IMR-90 (cell line): ENCODE results near the gene ANAPC7. TPM values are rescaled to one million over a fixed set of nuclear protein-coding genes. Genes with fewer than 3 reads are reported as not detected.

Experiments used
- ATAC-seq: fragments of 200-7000 bp; cut with Tn5 transposase; 2 replicates; pipeline ENCODE4 v1.9.1; 2020; ENCODE audit warnings: low read depth, mild to moderate bottlenecking, moderate library complexity
- BruUV-seq: library from RNA; stranded (reverse); fragments of 400-500 nt; replicated peaks from 2 replicates; lab custom pipeline; 2021; lab: Mats Ljungman, UMichigan
- CTCF ChIA-PET: fragments of 300-600 bp; formaldehyde crosslinking; extraction: SDS; loops from one replicate; lab custom pipeline; 2021; ENCODE audit warnings: antibody characterized with exemption; lab: Yijun Ruan, JAX
- POLR2A ChIA-PET: fragments of 300-600 bp; sonication (Branson Sonifier 250); formaldehyde crosslinking; loops from one replicate; lab custom pipeline; 2022; ENCODE audit warnings: antibody characterized with exemption; ENCODE audit not compliant: unreplicated experiment; lab: Charles Lee
- DNase-seq: peaks from one replicate; pipeline ENCODE4 v3.0.0; 2013
- H2AFZ ChIP-seq: replicated peaks from 2 replicates; pipeline ENCODE3; 2013; ENCODE audit warnings: low read length, mild to moderate bottlenecking; ENCODE audit not compliant: poor library complexity
- H2AK5ac ChIP-seq: 2 replicates; pipeline ENCODE4 v1.6.1; 2013; ENCODE audit warnings: low read depth, low read length, inconsistent platforms
- H2AK9ac ChIP-seq: replicated peaks from 2 replicates; pipeline ENCODE3; 2013; ENCODE audit warnings: mild to moderate bottlenecking, low read depth, low read length, moderate library complexity; ENCODE audit not compliant: poor library complexity
- H2BK120ac ChIP-seq: 2 replicates; pipeline ENCODE4 v1.6.1; 2013; ENCODE audit warnings: low read depth, low read length, inconsistent platforms
- H2BK15ac ChIP-seq: 3 replicates; pipeline ENCODE4 v1.6.1; 2013; ENCODE audit warnings: low read depth, low read length, inconsistent platforms
- H2BK20ac ChIP-seq: 2 replicates; pipeline ENCODE4 v1.6.1; 2013; ENCODE audit warnings: low read depth, mild to moderate bottlenecking, inconsistent platforms, low read length, moderate library complexity
- H2BK5ac ChIP-seq: 2 replicates; pipeline ENCODE4 v1.6.1; 2013; ENCODE audit warnings: mild to moderate bottlenecking, low read depth, low read length, inconsistent platforms; ENCODE audit not compliant: poor library complexity, severe bottlenecking
- H3K14ac ChIP-seq: replicated peaks from 2 replicates; pipeline ENCODE4 v1.6.1; 2013; ENCODE audit warnings: low read depth, low read length, inconsistent platforms
- H3K18ac ChIP-seq: 2 replicates; pipeline ENCODE4 v1.6.1; 2013; ENCODE audit warnings: low read depth, low read length, control low read depth
- H3K23ac ChIP-seq: 2 replicates; pipeline ENCODE4 v1.6.1; 2013; ENCODE audit warnings: low read depth, low read length, inconsistent platforms
- H3K27ac ChIP-seq: 2 replicates; pipeline ENCODE4 v1.5.1; 2013; ENCODE audit warnings: mild to moderate bottlenecking, control low read depth, low read length; ENCODE audit not compliant: insufficient read depth
- H3K27me3 ChIP-seq: 2 replicates; pipeline ENCODE4 v1.6.1; 2013; ENCODE audit warnings: low read length; ENCODE audit not compliant: control insufficient read depth, insufficient read depth
- H3K36me3 ChIP-seq: 2 replicates; pipeline ENCODE4 v1.6.1; 2013; ENCODE audit warnings: low read length, mixed read lengths; ENCODE audit not compliant: control insufficient read depth, insufficient read depth
- H3K4ac ChIP-seq: 2 replicates; pipeline ENCODE4 v1.6.1; 2013; ENCODE audit warnings: low read depth, low read length, inconsistent platforms
- H3K4me1 ChIP-seq: 2 replicates; pipeline ENCODE4 v1.6.1; 2013; ENCODE audit warnings: low read length, mixed read lengths; ENCODE audit not compliant: control insufficient read depth, insufficient read depth
- H3K4me2 ChIP-seq: 2 replicates; pipeline ENCODE4 v1.6.1; 2013; ENCODE audit warnings: low read depth, mild to moderate bottlenecking, control low read depth, low read length, moderate library complexity
- H3K4me3 ChIP-seq: 2 replicates; pipeline ENCODE4 v1.5.1; 2013; ENCODE audit warnings: low read depth, mild to moderate bottlenecking, control low read depth, low read length, moderate library complexity; ENCODE audit not compliant: insufficient read depth
- H3K56ac ChIP-seq: 2 replicates; pipeline ENCODE4 v1.6.1; 2013; ENCODE audit warnings: low read length, inconsistent platforms; ENCODE audit not compliant: insufficient read depth; ENCODE audit errors: extremely low read depth
- H3K79me1 ChIP-seq, 2 experiments: 2 replicates each; pipeline ENCODE4 v1.6.1; 2013; ENCODE audit warnings: low read length in 2 of 2, inconsistent platforms in 1 of 2, low read depth in 1 of 2
- H3K9ac ChIP-seq: 2 replicates; pipeline ENCODE4 v1.6.1; 2013; ENCODE audit warnings: low read depth, low read length, control low read depth
- H3K9me1 ChIP-seq: 2 replicates; pipeline ENCODE4 v1.6.1; 2013; ENCODE audit warnings: low read length, inconsistent platforms; ENCODE audit not compliant: insufficient read depth
- H3K9me3 ChIP-seq: 2 replicates; pipeline ENCODE4 v1.6.1; 2013; ENCODE audit warnings: low read length; ENCODE audit not compliant: control insufficient read depth, insufficient read depth
- H4K20me1 ChIP-seq: 2 replicates; pipeline ENCODE4 v1.6.1; 2013; ENCODE audit warnings: low read length, inconsistent platforms; ENCODE audit not compliant: insufficient read depth
- H4K5ac ChIP-seq: 2 replicates; pipeline ENCODE4 v1.6.1; 2013; ENCODE audit warnings: mild to moderate bottlenecking, low read depth, low read length, control low read depth
- H4K8ac ChIP-seq, 2 experiments: 2 replicates each; pipeline ENCODE4 v1.6.1; 2013; ENCODE audit warnings: low read depth in 2 of 2, low read length in 2 of 2, control low read depth in 1 of 2, inconsistent platforms in 1 of 2
- H4K91ac ChIP-seq: 2 replicates; pipeline ENCODE4 v1.6.1; 2013; ENCODE audit warnings: low read depth, low read length, inconsistent platforms; ENCODE audit not compliant: insufficient read depth
- NFE2L2 ChIP-seq: fragments of 150-350 bp; IDR thresholded peaks from 2 replicates; pipeline ENCODE4 v1.6.1; 2016; ENCODE audit warnings: low read depth, mild to moderate bottlenecking, low read length
- RCOR1 ChIP-seq: IDR thresholded peaks from 2 replicates; pipeline ENCODE4 v1.6.1; 2012; ENCODE audit warnings: mild to moderate bottlenecking, low read length, improper control_type of control experiment; ENCODE audit not compliant: insufficient replicate concordance
- WGBS, 2 experiments: methylation state at CpG; one replicate each; pipeline versions ENCODE4 v1.1.5 to v1.1.7; 2013; ENCODE audit warnings: missing lambda C conversion rate in 2 of 2; ENCODE audit not compliant: insufficient read length in 1 of 2; ENCODE audit errors: extremely low coverage in 2 of 2; 5-methylcytosine and 5-hydroxymethylcytosine counted together
- dilution Hi-C: fragments of 300-500 bp; cut with HindIII; formaldehyde crosslinking; loops from one replicate; pipeline ENCODE4 v1.14.3; 2018; ENCODE audit warnings: low sequenced_read_pairs; ENCODE audit not compliant: unreplicated experiment
- in situ Hi-C: fragments of 300-500 bp; cut with MboI; formaldehyde crosslinking; loops from 3 replicates; pipeline ENCODE4 v1.14.3; 2019; ENCODE audit warnings: low sequenced_read_pairs, inconsistent platforms, mixed read lengths
- intact Hi-C: fragments of 100-400 bp; cut with micrococcal nuclease; formaldehyde crosslinking; loops from 2 replicates; pipeline ENCODE4 v1.10.0; 2022
- polyA plus RNA-seq, 3 experiments: library from polyadenylated mRNA; depleted of rRNA; stranded (reverse); fragments of >200 nt; gene quantifications; 2 replicates each; pipeline ENCODE4 v1.2.3, GENCODE V29; 2012; ENCODE audit warnings: low replicate concordance in 1 of 3
- total RNA-seq: library from RNA; depleted of rRNA; stranded (reverse); fragments of >200 nt; gene quantifications from 2 replicates; pipeline ENCODE4 v1.2.3, GENCODE V29; 2012

ANAPC7 gene
- total and polyA plus RNA-seq, 2 of the 4 experiments (the other 2 are of a cell fraction) = 46.4 to 57.9 TPM

DNA sequence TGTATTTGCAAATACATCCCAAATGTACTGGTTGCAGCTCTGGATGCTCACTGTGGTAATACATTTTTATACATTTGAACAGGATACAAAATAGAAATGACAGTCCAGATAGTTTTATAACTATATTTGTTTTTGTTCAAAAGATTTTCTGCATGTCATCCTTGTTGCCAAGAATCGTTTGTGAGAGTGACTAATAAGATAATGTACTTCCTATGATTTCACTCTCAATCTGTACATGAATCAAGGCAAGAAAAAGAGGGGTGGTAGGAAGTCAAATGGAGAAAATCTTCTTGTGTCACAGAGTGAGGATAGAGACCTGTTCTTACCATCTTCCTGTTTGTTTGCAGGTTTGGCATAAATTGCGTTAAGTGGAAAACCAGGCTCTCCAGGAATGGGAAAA is 32.7 kb upstream of the ANAPC7 start:
- H3K9ac ChIP-seq = no peak overlapping the region
- H3K27ac ChIP-seq = no peak overlapping the region; the same call in 1 of the 2 replicates
- peak overlapping the region; percentile 26 for H2BK5ac ChIP-seq
- no CpG with 5 or more reads among the region's 2 CpGs for WGBS, 2 experiments
- no peaks in the 10 kb centered on the region for H3K27me3 ChIP-seq
- ChIA-PET POLR2A (no interaction called here), CTCF (no interaction called here)
- H3K4me2 ChIP-seq = no peak overlapping the region
- H3K9me1 ChIP-seq = no peaks in the 10 kb centered on the region
- H4K91ac ChIP-seq = no peak overlapping the region
- H2BK120ac ChIP-seq = no peak overlapping the region
- H3K18ac ChIP-seq = no peak overlapping the region
- H3K4ac ChIP-seq = no peak overlapping the region
- no peak overlapping the region for H3K23ac ChIP-seq
- DNase-seq (peak; percentile 64), ATAC-seq (no peak)
- H2AFZ ChIP-seq = no peak overlapping the region
- H4K20me1 ChIP-seq = no peaks in the 10 kb centered on the region; the same call in 1 of the 2 replicates
- H2AK5ac ChIP-seq = no peak overlapping the region
- H2BK20ac ChIP-seq = no peak overlapping the region
- peaks cover 48% of the 10 kb centered on the region for H3K36me3 ChIP-seq
- dilution Hi-C loops (no loop called here), intact Hi-C loops (no loop called here), in situ Hi-C loops (no loop called here)
- no peak for TF ChIP-seq RCOR1
- 0 out of 2 replicates have a peak, but pooled peaks have one; percentile 26 for TF ChIP-seq NFE2L2
- H3K4me1 ChIP-seq = 0 out of 2 replicates have a peak, but pooled peaks cover 3% of the 10 kb centered on the region
- no peak overlapping the region for H3K4me3 ChIP-seq
- H3K79me1 ChIP-seq = peaks cover 10 to 14% of the 10 kb centered on the region in 2 experiments; a peak in 3 of 4 replicates
- no TSS peak for BruUV-seq
- H3K14ac ChIP-seq = no peak overlapping the region
- no peaks in the 10 kb centered on the region for H3K9me3 ChIP-seq
- H3K56ac ChIP-seq = no peak overlapping the region
- H2AK9ac ChIP-seq = no peak overlapping the region
- no peak overlapping the region for H2BK15ac ChIP-seq
- no peak overlapping the region for H4K5ac ChIP-seq
- no peak overlapping the region for H4K8ac ChIP-seq
